Stimulated activated CD8-positive, alpha-beta memory T cell treated with anti-CD3 and anti-CD28 coated beads, Interleukin-15, amount 100 ng/mL, for 48 hours (primary cell): ENCODE results near the gene PXT1.
"Not testable (repeated sequence)": the region's sequence is repeated elsewhere in the genome, so short reads cannot be mapped to it uniquely, and the experiment has no call there.

Source experiments
- DNase-seq, 2 donors: peaks; one replicate each; pipeline ENCODE4 v3.0.0-alpha.2; 2020; ENCODE audit warnings: low read depth in 2 of 2

PXT1 gene, protein sequence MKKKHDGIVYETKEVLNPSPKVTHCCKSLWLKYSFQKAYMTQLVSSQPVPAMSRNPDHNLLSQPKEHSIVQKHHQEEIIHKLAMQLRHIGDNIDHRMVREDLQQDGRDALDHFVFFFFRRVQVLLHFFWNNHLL

DNA sequence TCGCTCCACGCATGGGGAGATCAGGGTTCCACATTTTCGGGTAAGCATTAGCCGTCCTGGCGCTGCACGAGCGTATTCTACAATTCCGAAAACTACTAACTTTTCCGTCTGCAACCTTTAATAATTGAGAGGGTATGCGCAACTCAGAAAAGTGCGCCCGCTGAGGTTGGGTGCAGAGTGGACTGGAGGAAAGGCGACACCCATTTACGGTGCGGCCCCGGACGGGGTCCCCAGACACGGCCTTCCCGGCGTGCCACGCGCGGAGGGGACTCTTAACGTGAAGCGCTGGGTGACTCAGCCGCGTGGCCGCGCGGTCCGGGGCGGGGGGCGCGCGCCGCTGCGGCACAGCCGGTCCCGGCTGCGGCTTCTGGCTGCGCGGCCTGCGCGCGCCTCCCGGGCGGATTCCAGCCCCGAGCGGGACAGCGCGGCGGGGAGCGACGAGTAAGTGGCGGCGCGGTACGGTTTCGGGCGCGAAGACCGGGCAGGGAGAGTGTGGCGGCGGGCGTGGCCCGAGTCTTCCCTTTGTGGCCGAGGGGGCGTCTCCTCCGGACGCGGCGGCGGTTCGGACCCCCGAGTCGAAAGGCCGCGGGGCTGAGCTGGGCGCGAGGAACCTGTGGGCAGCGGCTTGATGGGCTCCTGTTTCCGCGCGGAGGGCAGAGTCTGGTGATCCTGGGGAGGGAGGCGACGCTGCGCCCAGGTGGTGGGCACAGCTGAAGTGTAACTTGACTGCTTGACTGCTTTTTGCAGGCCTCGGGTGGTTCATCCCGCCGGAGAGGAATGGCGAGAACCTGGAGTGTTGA, at the start of gene PXT1, which contains the start of gene KCTD20:
TSS of gene PXT1 (minus strand) at position 184 of the 800 bp plus-strand sequence. CDS start 16,772 bp downstream, outside the sequence.
TSS of gene KCTD20 (plus strand) at position 330 of the 800 bp plus-strand sequence. CDS start 27,098 bp downstream, outside the sequence.
- DNase-seq: peak; percentile 83 to 84

GRCh38 chr6:36492092-36492491, 49.4 kb upstream of the PXT1 start:
- DNase-seq: no peak

DNA sequence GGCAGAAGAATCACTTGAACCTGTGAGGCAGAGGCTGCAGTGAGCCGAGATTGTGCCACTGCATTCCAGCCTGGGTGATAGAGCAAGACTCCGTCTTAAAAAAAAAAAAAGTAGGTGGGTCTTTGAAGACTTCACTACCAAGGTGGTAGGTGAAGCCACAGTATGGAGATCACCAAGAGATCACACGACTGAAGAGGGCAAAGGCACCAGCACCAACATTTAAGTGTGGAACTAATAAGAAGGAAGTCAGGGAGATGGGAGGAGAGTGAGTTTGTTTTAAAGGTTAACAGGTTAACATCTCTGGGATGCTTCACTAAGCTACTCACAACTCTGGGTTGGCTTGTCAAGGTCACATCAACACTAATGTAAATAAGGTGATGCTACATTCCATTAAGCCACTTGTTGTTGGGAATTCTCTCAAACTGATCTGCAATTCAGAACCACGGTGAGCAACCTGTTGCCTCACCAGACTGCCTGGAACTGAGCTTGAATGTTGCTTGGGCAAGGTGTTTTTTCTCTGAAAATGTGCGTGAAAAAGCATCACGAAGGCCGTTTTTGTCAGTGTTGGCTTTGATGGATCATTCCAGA, 48.8 kb upstream of the PXT1 start:
- DNase-seq: no peak

GRCh38 chr6:36489426-36489825, 46.8 kb upstream of the PXT1 start:
- no peak for DNase-seq

- no peak for DNase-seq
Measured at GRCh38 chr6:36488221-36488620, 45.6 kb upstream of the PXT1 start.

- no peak for DNase-seq
Measured at GRCh38 chr6:36487698-36488097, 45.0 kb upstream of the PXT1 start.

DNA sequence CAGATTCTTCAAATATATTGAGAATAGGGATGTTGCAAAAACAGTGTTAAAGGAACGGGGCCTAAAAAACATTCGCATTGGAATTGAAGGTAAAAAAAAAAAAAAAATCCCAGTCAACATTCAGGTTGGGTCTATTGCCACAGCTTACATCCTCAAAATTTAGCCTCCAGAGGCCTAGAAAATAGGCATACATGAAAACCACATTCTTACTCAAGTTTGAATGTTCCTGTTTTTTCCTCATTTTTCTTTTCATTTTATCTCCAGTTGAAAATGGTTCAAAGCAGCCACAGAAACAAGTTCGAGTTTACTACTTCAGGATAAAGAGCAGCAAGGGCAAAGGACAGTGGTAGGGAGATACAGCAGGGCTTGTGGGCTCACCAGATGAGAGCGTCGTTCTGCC, 42.1 kb upstream of the PXT1 start:
- DNase-seq: no peak

GRCh38 chr6:36483326-36483725, 40.7 kb upstream of the PXT1 start:
- DNase-seq: not testable (repeated sequence)

DNA sequence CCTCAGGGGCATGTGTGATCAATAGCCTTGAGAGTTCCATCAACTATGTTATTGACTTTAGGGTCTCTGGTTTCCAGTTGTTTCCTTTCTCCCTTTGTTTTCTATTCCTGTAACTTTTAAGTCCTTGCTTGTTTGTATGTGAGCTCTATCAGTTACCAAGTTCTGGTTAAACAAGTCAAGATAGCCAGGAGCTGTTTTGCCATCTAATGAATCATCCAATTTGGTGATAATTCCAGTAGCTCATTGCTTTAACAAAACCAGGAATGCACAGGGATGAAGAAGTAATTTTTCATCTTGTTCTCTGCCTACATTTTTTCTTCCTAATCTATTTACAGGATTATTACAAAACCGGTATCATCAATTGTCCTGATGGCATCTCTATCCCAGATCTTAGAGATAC, 36.6 kb upstream of the PXT1 start:
- no peak for DNase-seq

GRCh38 chr6:36478051-36478526, 35.4 kb upstream of the PXT1 start:
- DNase-seq: no peak

DNA sequence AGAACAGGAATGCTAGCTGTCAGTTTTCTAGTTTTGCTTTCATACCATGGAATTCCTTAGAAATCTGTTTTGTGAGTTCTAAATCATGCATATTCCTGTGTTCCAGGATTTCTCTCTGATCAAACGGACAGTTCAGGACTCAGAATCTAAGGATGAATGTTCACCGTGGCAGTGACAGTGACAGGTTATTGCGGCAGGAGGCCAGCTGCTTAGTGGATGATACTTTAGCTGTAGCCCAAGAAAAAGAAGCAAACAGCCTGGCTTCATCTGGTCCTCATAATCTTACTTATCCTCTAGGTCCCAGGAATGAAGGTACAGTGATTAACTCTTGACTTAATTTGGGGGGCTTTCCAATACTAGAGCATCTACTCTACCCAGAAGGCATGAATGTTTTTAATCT, 27.3 kb upstream of the PXT1 start:
- DNase-seq: no peak

DNA sequence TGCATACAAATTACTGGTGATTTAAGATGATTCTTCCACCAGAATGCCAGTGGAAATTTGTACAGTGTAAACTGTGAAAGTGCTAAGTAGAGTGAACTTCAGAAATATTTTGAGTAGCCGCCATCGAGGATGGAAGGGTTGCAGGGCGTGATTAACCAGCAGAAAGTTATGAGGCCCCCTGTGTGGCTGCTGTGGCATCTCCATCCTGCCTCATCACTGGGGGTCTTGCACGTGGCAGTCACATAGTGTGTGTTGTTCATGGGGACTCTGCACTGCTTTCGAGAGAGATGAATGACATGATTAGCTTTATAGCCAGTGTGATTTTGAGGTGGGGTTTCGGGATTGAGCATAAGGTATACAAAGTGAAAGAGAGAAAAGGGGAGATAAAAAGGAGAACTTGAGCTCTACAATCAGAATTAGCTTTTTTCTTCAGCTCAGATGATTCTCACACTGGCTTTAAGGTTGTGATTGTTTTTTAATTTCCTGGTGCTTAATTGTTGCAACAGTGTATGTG, 26.6 kb upstream of the PXT1 start:
- DNase-seq: no peak

DNA sequence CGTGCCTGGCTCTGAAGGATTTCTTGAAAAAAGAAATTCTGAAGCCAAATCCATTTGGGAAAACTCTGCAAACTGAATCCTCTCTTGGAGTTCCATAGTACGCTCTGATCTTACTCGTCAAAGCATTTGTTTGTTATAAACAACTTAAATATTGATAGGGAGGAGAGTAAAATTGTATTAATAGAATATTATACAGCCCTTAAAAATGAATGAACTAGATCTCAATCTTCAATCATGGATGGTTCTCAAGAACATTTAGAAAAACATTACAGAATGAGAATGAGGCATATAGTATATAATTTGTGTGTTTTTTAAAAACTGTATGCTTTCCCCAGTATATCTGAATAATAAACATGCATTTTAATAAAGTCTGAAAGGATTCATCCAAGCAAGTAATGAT, 25.0 kb upstream of the PXT1 start:
- no peak for DNase-seq

DNA sequence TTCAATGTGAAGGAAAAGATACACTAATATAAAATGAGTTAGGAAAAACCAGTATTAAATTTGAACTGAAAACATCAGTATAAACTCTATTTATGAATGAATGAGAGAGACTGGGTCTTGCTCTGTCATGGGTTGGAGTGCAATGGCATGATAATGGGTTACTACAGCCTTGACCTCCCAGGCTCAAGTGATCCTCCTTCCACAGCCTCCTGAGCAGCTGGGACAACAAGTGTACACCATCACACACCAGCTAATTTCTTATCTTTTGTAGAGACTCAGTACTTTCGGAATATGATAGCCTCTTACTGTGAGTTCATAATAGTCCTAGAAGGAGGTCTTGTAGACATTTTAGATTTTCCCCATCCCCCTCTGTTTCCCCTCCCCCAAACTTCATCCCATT, 21.6 kb upstream of the PXT1 start:
- DNase-seq: no peak

- no peak for DNase-seq
Measured at GRCh38 chr6:36463676-36464075, 21.0 kb upstream of the PXT1 start.

- no peak for DNase-seq
Measured at GRCh38 chr6:36461646-36462045, 19.0 kb upstream of the PXT1 start.

DNA sequence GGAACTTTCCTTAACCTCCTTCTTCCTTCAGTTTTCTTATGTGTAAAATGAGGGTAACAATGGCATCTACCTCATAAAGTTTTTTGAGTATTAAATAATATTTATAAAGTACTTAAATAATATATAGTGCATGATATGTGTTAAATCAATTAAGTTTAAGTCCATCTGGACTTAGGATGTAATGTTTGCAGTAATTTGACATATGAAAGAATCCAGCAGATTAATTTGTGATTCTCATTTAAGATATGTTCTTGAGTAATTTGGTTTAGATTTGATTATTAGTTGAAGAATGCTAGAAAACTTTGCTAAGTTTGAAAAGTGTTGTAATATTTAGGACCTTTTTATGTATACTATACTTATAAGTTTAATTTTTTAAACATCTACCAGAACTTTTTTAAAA, 18.3 kb upstream of the PXT1 start:
- no peak for DNase-seq

DNA sequence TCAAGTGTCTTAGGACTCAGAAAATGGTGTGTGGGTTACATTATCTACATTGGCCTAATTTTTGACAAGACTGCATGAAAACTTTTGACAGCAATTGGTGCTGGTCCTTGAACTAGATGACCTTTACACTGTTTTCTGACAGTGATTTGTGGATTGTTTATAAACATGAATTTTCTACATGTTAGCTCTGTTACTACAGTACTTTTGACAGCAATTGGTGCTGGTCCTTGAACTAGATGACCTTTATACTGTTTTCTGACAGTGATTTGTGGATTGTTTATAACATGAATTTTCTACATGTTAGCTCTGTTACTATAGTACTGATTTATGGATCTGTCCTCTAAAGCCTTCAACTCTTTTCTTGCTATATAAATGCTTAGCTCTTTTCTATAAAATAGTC, 16.8 kb upstream of the PXT1 start:
- no peak for DNase-seq

DNA sequence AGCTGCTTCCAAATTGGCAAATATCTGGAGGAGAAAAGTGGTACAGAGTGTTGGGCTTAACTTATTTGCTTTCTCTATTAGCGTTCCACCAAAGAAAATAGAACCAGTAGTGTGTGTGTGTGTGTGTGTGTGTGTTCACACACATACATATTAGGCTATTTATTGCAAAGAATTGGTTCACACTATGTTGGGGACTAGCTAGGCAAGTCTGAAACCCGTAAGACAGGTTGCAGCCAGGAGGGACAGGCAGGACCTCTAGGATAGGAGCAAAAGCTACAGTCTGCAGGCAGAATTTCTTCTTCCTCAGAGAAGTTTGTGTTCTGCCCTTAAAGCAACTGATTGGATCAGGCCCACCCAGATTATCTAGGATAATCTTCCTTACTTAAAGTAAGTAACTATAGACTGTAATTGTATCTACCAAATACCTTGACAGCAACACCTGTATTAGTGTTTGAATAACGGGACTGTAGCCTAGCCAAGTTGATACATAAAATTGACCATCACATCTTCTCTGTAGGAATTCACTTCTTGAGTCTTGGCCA, 12.9 kb upstream of the PXT1 start:
- no peak for DNase-seq

- not testable (repeated sequence) for DNase-seq
Measured at GRCh38 chr6:36452897-36453296, 10.2 kb upstream of the PXT1 start.

- not testable (repeated sequence) for DNase-seq
Measured at GRCh38 chr6:36449173-36449572, 6.5 kb upstream of the PXT1 start.

DNA sequence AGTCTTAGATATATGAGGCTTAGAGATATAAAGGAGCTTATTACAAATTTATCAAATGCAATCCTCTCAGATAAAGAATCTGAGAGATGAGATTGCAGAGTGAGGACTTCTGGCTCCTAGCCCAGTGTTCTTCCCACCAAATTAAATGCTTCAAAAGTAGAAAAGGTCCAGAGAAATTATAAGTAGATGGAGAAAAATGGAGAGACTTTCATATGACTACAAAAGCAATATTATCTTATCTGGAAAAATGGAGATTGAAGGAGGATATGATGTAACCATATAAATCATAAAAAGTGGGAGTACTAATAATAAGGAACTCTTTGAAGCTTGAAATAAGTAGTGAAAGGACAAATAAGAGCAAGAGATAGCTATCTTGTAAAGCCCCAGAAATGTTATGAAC, 3.0 kb upstream of the PXT1 start:
- no peak for DNase-seq
